A673 (cell line): ENCODE results near the gene CDIP1.

Experiments
- EZH2 ChIP-seq: fragments of 200-600 bp; sonication (generic); IDR thresholded peaks from 2 replicates; pipeline ENCODE4 v1.6.1; 2017; ENCODE audit warnings: borderline replicate concordance, low read depth, mild to moderate bottlenecking, mixed read lengths, antibody characterized with exemption, low read length; ENCODE audit not compliant: poor library complexity, severe bottlenecking
- TF ChIP-seq, protein P1 (sequence below): fragments of 300-800, 200-600 bp; sonication (generic); conservative IDR thresholded peaks from 2 replicates; pipeline ENCODE4 v1.5.1; 2017; ENCODE audit warnings: low read depth, mild to moderate bottlenecking, antibody characterized with exemption, low read length, moderate library complexity, mixed read lengths

- TF ChIP-seq, protein P1, sequence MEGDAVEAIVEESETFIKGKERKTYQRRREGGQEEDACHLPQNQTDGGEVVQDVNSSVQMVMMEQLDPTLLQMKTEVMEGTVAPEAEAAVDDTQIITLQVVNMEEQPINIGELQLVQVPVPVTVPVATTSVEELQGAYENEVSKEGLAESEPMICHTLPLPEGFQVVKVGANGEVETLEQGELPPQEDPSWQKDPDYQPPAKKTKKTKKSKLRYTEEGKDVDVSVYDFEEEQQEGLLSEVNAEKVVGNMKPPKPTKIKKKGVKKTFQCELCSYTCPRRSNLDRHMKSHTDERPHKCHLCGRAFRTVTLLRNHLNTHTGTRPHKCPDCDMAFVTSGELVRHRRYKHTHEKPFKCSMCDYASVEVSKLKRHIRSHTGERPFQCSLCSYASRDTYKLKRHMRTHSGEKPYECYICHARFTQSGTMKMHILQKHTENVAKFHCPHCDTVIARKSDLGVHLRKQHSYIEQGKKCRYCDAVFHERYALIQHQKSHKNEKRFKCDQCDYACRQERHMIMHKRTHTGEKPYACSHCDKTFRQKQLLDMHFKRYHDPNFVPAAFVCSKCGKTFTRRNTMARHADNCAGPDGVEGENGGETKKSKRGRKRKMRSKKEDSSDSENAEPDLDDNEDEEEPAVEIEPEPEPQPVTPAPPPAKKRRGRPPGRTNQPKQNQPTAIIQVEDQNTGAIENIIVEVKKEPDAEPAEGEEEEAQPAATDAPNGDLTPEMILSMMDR = no peak
- no peak for TF ChIP-seq EZH2
Measured at GRCh38 chr16:4531811-4532210, 6.8 kb downstream of the CDIP1 start.
